ENCODE measurements around the gene PRICKLE3. TPM values are rescaled to one million over a fixed set of nuclear protein-coding genes. Genes with fewer than 3 reads are reported as not detected.

The PRICKLE3 gene, protein sequence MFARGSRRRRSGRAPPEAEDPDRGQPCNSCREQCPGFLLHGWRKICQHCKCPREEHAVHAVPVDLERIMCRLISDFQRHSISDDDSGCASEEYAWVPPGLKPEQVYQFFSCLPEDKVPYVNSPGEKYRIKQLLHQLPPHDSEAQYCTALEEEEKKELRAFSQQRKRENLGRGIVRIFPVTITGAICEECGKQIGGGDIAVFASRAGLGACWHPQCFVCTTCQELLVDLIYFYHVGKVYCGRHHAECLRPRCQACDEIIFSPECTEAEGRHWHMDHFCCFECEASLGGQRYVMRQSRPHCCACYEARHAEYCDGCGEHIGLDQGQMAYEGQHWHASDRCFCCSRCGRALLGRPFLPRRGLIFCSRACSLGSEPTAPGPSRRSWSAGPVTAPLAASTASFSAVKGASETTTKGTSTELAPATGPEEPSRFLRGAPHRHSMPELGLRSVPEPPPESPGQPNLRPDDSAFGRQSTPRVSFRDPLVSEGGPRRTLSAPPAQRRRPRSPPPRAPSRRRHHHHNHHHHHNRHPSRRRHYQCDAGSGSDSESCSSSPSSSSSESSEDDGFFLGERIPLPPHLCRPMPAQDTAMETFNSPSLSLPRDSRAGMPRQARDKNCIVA
- total RNA-seq = 7.0 and 7.6 TPM in 2 replicates

DNA sequence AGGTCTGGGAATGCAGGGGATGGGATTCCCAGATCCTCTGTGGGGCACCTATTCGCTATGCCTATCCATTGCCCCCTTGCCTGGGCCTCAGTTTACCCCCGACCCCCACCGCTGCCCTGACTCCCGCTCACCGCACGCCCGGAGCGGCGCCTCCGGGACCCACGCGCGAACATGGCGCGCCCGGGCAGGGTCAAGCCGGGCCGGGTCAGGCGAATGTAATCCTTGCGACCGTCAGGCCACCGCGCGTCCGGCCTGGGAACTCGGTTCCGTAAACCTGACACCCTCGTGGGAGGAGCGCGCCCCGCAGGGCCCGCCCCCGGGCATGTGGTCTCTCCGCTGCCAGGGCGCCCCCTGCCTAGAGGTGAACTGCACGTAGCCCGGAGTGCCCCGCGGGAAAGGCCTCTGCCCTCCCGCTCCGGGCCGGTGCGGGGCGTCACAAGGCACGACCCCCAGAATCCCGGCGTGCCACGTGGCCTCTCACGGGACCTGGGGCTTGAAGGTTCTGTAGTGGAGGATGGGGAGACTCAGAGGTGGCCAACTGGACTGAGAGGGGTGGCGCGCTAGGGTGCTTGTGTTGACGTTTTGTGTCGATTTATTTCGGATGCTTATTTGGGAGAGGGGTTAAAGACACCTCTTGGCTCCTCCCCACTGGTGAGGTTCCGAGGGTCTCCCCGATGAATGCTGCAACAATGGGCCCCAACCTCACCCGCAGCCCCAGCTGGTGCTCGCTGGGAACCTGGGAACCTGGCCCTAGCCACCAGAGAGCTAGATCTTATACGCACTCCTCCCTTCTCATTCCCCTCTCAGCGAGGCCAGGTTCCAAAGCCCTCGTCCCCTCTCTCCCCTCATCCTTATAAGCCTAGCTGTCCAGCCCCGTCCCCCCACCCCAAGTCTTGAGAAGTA, at the start of gene PRICKLE3:
TSS of gene PRICKLE3 (minus strand) at position 249 of the 903 bp plus-strand sequence. CDS start at position 173, 76 bp downstream.

DNA sequence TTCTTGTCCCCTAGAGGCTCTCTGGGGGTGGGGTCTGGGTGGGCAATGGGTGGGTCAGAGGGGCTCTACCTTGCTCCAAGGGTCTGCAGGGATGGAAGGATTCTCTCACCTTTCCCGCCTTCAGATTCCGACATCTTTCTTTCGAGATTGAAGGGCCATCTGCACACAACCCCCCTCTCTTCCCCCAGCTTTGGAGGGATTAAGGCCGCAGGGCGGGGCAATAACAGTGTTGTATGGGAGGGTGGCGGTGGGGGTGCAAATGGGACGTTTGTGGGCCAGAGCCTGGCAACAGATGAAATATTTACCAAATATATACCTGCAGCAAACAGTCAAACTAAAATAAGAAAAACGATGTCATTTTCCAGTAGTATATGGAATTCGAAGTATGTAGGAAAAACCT, 47.0 kb upstream of the PRICKLE3 start, which contains the start of gene CACNA1F:
TSS of gene CACNA1F (minus strand) at position 165 of the 400 bp plus-strand sequence. CDS start at position 134, 31 bp downstream.

GRCh38 chrX:49199906-49200771, 14.0 kb upstream of the PRICKLE3 start, which contains the start of gene SYP:
TSS of gene SYP (minus strand) at chrX:49200193. CDS start at chrX:49200186, 7 bp downstream.

GRCh38 chrX:49171752-49172279, 14.4 kb downstream of the PRICKLE3 start, which contains the start of gene PLP2:
TSS of gene PLP2 (plus strand) at chrX:49171898. CDS start at chrX:49172001, 103 bp downstream.

GRCh38 chrX:49162620-49163019, 23.6 kb downstream of the PRICKLE3 start, which contains the start of gene MAGIX:
TSS of gene MAGIX (plus strand) at chrX:49162758. CDS start at chrX:49162890, 132 bp downstream.

Small RNAs within 50 kb of the gene (small RNA-seq; reads per million reads assigned to genes)
- not detected for gene RN7SL262P

Other genes with a start within 250 kb of the PRICKLE3 start
- 23.7 and 26.5 TPM in 2 replicates for gene OTUD5, start 228.8 kb downstream of the PRICKLE3 start, total RNA-seq
- gene KCND1, start 214.5 kb downstream of the PRICKLE3 start, total RNA-seq = 0.20 and 0.37 TPM in 2 replicates
- gene GRIPAP1, start 184.1 kb downstream of the PRICKLE3 start, total RNA-seq = 8.5 and 10.0 TPM in 2 replicates
- 50.0 and 52.0 TPM in 2 replicates for gene TFE3, start 143.0 kb downstream of the PRICKLE3 start, total RNA-seq
- 0.37 and 0.39 TPM in 2 replicates for gene CCDC120, start 127.4 kb downstream of the PRICKLE3 start, total RNA-seq
- 13.5 and 15.4 TPM in 2 replicates for gene PRAF2, start 112.4 kb downstream of the PRICKLE3 start, total RNA-seq
- 52.8 and 62.8 TPM in 2 replicates for gene WDR45, start 106.5 kb downstream of the PRICKLE3 start, total RNA-seq
- gene GPKOW, start 62.6 kb downstream of the PRICKLE3 start, total RNA-seq = 10.7 and 14.9 TPM in 2 replicates
- 0.73 and 0.98 TPM in 2 replicates for gene MAGIX, start 23.6 kb downstream of the PRICKLE3 start, total RNA-seq
- gene PLP2, start 14.5 kb downstream of the PRICKLE3 start, total RNA-seq = 49.5 and 73.1 TPM in 2 replicates
- 0.20 and 0.37 TPM in 2 replicates for gene SYP, start 13.8 kb upstream of the PRICKLE3 start, total RNA-seq
- not detected in 2 replicates for gene CACNA1F, start 47.0 kb upstream of the PRICKLE3 start, total RNA-seq
- 13.6 and 17.8 TPM in 2 replicates for gene CCDC22, start 49.1 kb upstream of the PRICKLE3 start, total RNA-seq
- gene FOXP3, start 78.3 kb upstream of the PRICKLE3 start, total RNA-seq = 0.37 TPM in 1 of 2 replicates, not detected in the other
- 1.6 and 1.8 TPM in 2 replicates for gene PPP1R3F, start 83.4 kb upstream of the PRICKLE3 start, total RNA-seq
- gene GAGE10, start 117.3 kb upstream of the PRICKLE3 start, total RNA-seq = not detected in 2 replicates
- not detected in 2 replicates for gene GAGE12J, start 135.7 kb upstream of the PRICKLE3 start, total RNA-seq
- not detected in 2 replicates for gene GAGE13, start 145.2 kb upstream of the PRICKLE3 start, total RNA-seq